IPS-15b (cell line): ENCODE data around the gene SYCE3.
A peak's percentile ranks its signal among the peaks of the same experiment; 100 is the strongest.

Experiments used
- H3K27me3 ChIP-seq: one replicate; pipeline ENCODE4 v1.6.1; 2013; ENCODE audit warnings: low read length; ENCODE audit not compliant: control insufficient read depth, insufficient read depth
- H3K36me3 ChIP-seq: one replicate; pipeline ENCODE4 v1.6.1; 2013; ENCODE audit warnings: low read length; ENCODE audit not compliant: control insufficient read depth, insufficient read depth
- H3K4me1 ChIP-seq: one replicate; pipeline ENCODE4 v1.6.1; 2013; ENCODE audit warnings: mild to moderate bottlenecking, low read length; ENCODE audit not compliant: control insufficient read depth, insufficient read depth
- H3K4me3 ChIP-seq: one replicate; pipeline ENCODE4 v1.5.1; 2013; ENCODE audit warnings: low read depth, low read length
- H3K9ac ChIP-seq: one replicate; pipeline ENCODE4 v1.6.1; 2013; ENCODE audit warnings: low read depth, mild to moderate bottlenecking, low read length
- H3K9me3 ChIP-seq: one replicate; pipeline ENCODE4 v1.6.1; 2013; ENCODE audit warnings: mild to moderate bottlenecking, low read length; ENCODE audit not compliant: control insufficient read depth, insufficient read depth

SYCE3 gene

GRCh38 chr22:50606165-50606945 lies 43.6 kb upstream of the SYCE3 start:
- peaks cover 32% of the 10 kb centered on the region for H3K27me3 ChIP-seq
- no peak overlapping the region for H3K9ac ChIP-seq
- peaks cover 2% of the 10 kb centered on the region for H3K4me1 ChIP-seq
- peaks cover 2% of the 10 kb centered on the region for H3K36me3 ChIP-seq
- H3K4me3 ChIP-seq: no peak overlapping the region
- no peaks in the 10 kb centered on the region for H3K9me3 ChIP-seq

- peaks cover 34% of the 10 kb centered on the region for H3K27me3 ChIP-seq
- peaks cover 2% of the 10 kb centered on the region for H3K36me3 ChIP-seq
- peaks cover 2% of the 10 kb centered on the region for H3K4me1 ChIP-seq
- no peak overlapping the region for H3K9ac ChIP-seq
- no peaks in the 10 kb centered on the region for H3K9me3 ChIP-seq
- no peak overlapping the region for H3K4me3 ChIP-seq
Observed at GRCh38 chr22:50605613-50606074, 42.9 kb upstream of the SYCE3 start.

GRCh38 chr22:50605002-50605612 lies 42.4 kb upstream of the SYCE3 start:
- Histone ChIP-seq H3K9me3 (no peaks in the 10 kb centered on the region), H3K27me3 (peaks cover 34% of the 10 kb centered on the region), H3K36me3 (peaks cover 2% of the 10 kb centered on the region), H3K4me3 (no peak overlapping the region), H3K4me1 (peaks cover 2% of the 10 kb centered on the region), H3K9ac (no peak overlapping the region)

- peaks cover 39% of the 10 kb centered on the region for H3K27me3 ChIP-seq
- H3K4me1 ChIP-seq: peaks cover 2% of the 10 kb centered on the region
- H3K9me3 ChIP-seq: no peaks in the 10 kb centered on the region
- H3K36me3 ChIP-seq: peaks cover 2% of the 10 kb centered on the region
- H3K4me3 ChIP-seq: no peak overlapping the region
- H3K9ac ChIP-seq: no peak overlapping the region
Observed at GRCh38 chr22:50604256-50605001, 41.7 kb upstream of the SYCE3 start.

GRCh38 chr22:50603511-50604255 lies 41.0 kb upstream of the SYCE3 start:
- H3K9me3 ChIP-seq: no peaks in the 10 kb centered on the region
- no peak overlapping the region for H3K4me3 ChIP-seq
- peaks cover 42% of the 10 kb centered on the region for H3K27me3 ChIP-seq
- no peak overlapping the region for H3K9ac ChIP-seq
- peaks cover 2% of the 10 kb centered on the region for H3K36me3 ChIP-seq
- peaks cover 2% of the 10 kb centered on the region for H3K4me1 ChIP-seq

- Histone ChIP-seq H3K4me1 (peaks cover 2% of the 10 kb centered on the region), H3K36me3 (peaks cover under 1% of the 10 kb centered on the region), H3K9me3 (no peaks in the 10 kb centered on the region), H3K27me3 (peaks cover 51% of the 10 kb centered on the region), H3K9ac (no peak overlapping the region), H3K4me3 (no peak overlapping the region)
Observed at GRCh38 chr22:50602338-50602700, 39.6 kb upstream of the SYCE3 start.

- Histone ChIP-seq H3K9ac (no peak overlapping the region), H3K4me1 (peaks cover 2% of the 10 kb centered on the region), H3K9me3 (no peaks in the 10 kb centered on the region), H3K4me3 (peak overlapping the region; percentile 13), H3K36me3 (no peaks in the 10 kb centered on the region), H3K27me3 (peaks cover 53% of the 10 kb centered on the region)
Observed at GRCh38 chr22:50601669-50602337, 39.1 kb upstream of the SYCE3 start.

GRCh38 chr22:50600967-50601668 lies 38.4 kb upstream of the SYCE3 start:
- H3K4me3 ChIP-seq: peak overlapping the region; percentile 50

GRCh38 chr22:50600538-50600937 lies 37.8 kb upstream of the SYCE3 start, which contains the start of gene MAPK8IP2:
MAPK8IP2 (plus strand) TSS chr22:50600793; CDS start chr22:50600819, 26 bp downstream.
- H3K4me1 ChIP-seq: peaks cover 2% of the 10 kb centered on the region
- no peaks in the 10 kb centered on the region for H3K9me3 ChIP-seq
- no peaks in the 10 kb centered on the region for H3K36me3 ChIP-seq
- H3K4me3 ChIP-seq: peak within 1 kb of the TSS; percentile 50
- H3K9ac ChIP-seq: no peak within 1 kb of the TSS
- H3K27me3 ChIP-seq: peaks cover 51% of the 10 kb centered on the region

More at GRCh38 chr22:50600967-50601668, 38.4 kb upstream of the SYCE3 start:
- Histone ChIP-seq H3K27me3 (peaks cover 53% of the 10 kb centered on the region), H3K36me3 (no peaks in the 10 kb centered on the region), H3K9me3 (no peaks in the 10 kb centered on the region), H3K9ac (no peak overlapping the region), H3K4me1 (peaks cover 2% of the 10 kb centered on the region)

GRCh38 chr22:50599816-50600455 lies 37.2 kb upstream of the SYCE3 start:
- H3K9ac ChIP-seq: no peak overlapping the region
- H3K4me1 ChIP-seq: peaks cover 2% of the 10 kb centered on the region
- H3K27me3 ChIP-seq: peaks cover 45% of the 10 kb centered on the region
- H3K36me3 ChIP-seq: no peaks in the 10 kb centered on the region
- peak overlapping the region; percentile 8 for H3K4me3 ChIP-seq
- H3K9me3 ChIP-seq: no peaks in the 10 kb centered on the region
